GM15510 (cell line): Measurements from ENCODE around the gene HIRA.

Experiments used
- POLR2A ChIP-seq: IDR thresholded peaks from 3 replicates; pipeline ENCODE4 v1.6.1; 2011; ENCODE audit warnings: borderline replicate concordance; ENCODE audit not compliant: insufficient read length; ENCODE audit errors: extremely low read depth

The HIRA gene

GRCh38 chr22:19285831-19286230 is 145.7 kb downstream of the HIRA start:
- TF ChIP-seq POLR2A: no peak
